ENCODE measurements around the gene CCDC50. TPM values are rescaled to one million over a fixed set of nuclear protein-coding genes. Genes with fewer than 3 reads are reported as not detected.

Gene CCDC50
- total and polyA plus RNA-seq, 5 donors, result 22.5 to 67.5 (median 50.5) TPM

Other genes with a start within 250 kb of the CCDC50 start
- 1 to 10 TPM in 1 of 4 donors, under 1 TPM in 2, not detected in 1; 0.06 to 1.1 (median 0.23) TPM for gene OSTN, start 130.2 kb upstream of the CCDC50 start, total RNA-seq
- 0.14 TPM for gene OSTN, start 130.2 kb upstream of the CCDC50 start, polyA plus RNA-seq
- gene UTS2B, start 1.1 kb downstream of the CCDC50 start, total RNA-seq, result 1 to 10 TPM in 1 of 4 donors, under 1 TPM in 3; 0.39 to 1.2 (median 0.43) TPM
- gene UTS2B, start 1.1 kb downstream of the CCDC50 start, polyA plus RNA-seq, result 0.16 TPM
- not detected for gene PYDC2, start 131.8 kb downstream of the CCDC50 start, total RNA-seq
- gene PYDC2, start 131.8 kb downstream of the CCDC50 start, polyA plus RNA-seq, result not detected

Data from right cardiac atrium (tissue), 5 donors.